ENCODE data around the gene SLIT3.

SLIT3 gene

DNA sequence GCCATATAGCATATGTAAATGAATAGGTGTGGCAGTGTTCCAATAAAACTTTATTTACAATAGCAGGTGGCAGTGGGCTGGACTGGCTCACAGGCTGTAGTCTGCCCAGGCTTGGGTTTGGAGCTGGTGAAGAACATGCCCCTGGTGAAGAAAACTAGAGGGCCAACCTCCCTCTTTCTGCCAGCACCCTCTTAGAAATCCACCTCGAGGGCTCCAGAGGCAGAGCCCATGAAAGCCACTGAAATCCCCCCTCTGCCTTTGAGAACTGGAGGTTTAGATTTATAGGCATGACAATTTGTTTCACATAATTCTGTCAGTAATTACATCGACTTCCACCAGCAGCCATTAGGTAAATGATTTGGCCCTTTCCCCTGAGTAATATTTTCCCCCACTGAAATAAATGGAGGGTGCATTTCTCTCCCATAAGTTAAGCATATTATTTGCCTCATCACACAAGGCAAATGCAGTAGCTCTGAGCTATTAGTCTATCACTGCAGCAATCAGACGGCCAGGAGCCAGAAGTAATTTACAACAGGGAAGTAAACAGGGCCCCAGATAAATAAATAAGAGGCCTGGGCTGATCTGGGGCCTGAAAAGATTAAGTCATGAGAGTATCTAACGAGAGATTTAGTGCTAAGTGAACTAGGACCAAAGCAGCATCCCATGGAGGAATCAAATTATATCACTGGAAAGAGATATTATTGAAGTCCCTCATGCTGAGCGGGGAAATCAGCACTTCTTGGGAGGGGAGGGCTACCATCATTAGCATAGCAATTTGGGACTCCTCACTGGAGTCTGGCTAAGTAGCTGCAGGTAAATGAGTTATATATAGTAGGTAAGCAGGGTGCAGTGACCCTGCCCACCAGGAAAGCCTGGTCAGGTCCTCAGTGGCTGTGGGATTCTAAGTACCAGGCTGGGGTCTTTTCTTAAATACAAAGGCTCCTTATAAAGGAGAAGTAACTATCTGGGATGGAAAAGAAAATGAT is 123.9 kb downstream of the SLIT3 start:
- no peak for DNase-seq (ENCODE audit: low spot score)
- FAIRE-seq: no peak

DNA sequence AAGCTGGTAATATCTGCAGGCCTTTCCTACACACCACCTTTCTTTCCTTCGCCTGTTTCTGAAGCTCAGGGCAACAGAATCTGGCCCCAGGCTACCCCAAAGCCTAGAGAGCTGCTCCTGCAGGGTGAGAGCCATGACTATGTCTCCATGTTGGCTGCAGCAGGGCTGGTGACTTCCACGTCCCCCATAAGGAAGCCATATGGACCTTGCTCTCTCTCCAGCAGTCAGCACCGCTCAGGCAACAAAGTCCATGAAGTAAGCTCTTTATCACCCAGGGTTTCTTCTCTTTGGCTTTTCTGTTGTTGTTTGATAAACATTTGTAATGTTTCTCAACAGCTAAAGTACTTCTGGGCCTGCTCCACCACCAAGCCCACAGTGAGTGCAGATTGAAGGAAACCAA is 125.2 kb downstream of the SLIT3 start:
- DNase-seq (ENCODE audit: low spot score) (no peak), FAIRE-seq (no peak)

DNA sequence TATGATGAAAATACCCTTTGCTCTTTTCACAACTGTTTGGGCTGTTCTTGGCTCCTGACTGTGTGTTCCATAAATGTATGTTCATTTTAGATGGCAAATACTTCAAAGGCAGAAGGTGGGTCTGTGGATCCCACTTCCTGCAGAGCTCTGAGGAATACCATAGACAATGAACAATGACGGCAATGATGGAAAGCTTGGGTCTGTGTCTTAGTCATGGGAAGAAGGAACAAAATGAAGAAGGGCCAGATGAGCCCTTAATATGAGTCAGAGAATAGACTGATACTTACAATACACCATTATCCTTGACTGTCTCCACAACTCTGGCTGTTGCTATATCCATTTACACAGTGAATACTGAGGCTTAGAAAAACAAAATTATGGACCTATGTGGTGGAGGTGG is 126.0 kb downstream of the SLIT3 start:
- FAIRE-seq (no peak), DNase-seq (ENCODE audit: low spot score) (peak; percentile 68)

DNA sequence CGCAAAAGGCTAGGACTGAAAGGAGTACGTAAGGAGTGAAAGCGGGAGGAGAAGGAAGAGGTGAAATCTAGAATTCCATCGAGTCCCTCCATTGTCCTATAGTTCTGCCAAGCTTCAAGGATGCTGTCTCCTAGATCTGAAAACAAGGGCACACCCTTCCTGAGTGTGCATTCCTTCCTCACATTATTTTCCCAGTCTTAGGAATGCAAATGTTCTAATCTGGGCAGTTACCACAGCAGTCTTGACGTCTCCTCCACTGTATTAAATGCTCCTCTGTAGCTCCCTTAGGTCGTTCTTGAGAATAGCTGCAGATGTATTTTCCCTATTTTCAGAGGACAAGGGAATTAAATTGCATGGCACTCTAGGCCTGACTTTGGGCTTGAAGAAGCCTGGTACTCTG is 127.6 kb downstream of the SLIT3 start:
- FAIRE-seq (no peak), DNase-seq (ENCODE audit: low spot score) (no peak)

DNA sequence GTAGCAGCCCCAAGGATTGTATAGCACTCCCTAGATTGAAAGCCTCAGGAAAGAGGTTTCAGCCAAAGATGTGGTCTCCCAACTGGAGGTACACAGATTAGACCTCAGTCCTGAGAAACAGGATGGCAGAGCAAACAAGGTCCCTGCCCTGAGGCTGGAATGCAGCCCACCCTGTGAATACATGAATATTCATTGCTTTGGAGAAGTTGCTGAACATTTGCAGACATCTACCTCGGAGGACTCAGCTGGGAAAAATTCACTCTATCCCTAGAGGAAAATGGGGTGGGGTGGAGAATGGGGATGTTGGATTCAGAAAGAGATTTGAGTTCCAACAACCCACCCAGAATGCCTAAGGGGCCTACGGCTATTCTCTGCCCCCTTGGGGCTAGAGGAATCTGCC is 129.4 kb downstream of the SLIT3 start:
- DNase-seq (ENCODE audit: low spot score) (no peak), FAIRE-seq (no peak)

DNA sequence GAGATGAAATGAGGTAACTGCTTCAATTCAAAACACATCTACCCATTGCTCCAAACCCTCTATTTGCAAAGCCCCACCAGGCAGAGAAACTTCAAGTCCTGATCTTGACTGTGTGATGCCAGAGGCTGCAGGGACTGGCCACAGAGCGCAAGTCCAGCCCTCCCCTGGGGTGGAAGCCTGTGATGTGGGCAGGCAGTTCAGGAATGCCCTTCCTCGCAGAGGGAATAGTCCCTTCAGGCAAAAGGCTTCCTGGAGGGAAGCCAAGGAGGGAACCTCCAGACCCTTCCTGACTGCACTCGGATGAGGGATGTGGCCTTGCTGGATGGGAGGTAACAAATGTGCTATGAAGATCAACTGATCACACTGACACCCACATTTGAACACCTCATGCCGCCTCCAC is 131.2 kb downstream of the SLIT3 start:
- no peak for DNase-seq (ENCODE audit: low spot score)
- FAIRE-seq: no peak

DNA sequence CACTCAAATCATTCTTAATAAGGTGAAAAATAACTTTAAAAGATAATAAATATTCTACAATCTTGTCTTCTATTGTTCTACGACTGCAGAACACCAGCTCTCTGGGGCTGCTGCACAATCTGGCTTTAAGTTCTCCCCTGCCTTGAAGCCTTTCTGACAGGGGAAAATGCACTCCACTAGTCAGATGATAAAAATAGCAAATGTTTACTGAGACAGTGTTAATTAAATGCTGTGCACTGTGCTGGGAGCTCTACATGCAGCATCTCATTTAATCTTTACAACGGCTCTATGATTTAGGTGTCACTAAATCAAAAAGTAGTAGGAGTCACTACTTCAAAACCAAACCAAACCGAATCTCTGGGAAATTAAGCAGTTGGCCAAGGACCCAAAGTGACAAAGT is 132.7 kb downstream of the SLIT3 start:
- DNase-seq (ENCODE audit: low spot score): no peak
- no peak for FAIRE-seq

DNA sequence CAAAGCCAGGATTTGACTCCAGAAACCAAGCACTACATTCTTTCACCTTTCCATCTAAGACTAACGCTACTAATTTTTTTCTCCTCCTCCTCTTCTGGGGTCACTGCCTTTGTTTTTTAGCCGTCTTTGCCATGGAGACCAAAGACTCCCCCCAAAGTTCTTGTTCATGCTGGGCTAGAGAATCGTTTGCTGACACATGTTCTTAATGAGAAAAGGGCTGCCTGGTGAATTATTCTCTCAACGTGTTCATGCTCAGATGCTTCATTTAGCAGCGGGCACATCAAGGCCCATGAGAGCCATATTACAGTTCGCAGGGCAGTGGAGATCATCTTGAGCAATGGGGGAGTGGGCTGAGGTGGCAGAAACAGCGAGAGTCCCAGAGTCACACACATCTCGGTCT is 134.9 kb downstream of the SLIT3 start:
- no peak for FAIRE-seq
- no peak for DNase-seq (ENCODE audit: low spot score)

DNA sequence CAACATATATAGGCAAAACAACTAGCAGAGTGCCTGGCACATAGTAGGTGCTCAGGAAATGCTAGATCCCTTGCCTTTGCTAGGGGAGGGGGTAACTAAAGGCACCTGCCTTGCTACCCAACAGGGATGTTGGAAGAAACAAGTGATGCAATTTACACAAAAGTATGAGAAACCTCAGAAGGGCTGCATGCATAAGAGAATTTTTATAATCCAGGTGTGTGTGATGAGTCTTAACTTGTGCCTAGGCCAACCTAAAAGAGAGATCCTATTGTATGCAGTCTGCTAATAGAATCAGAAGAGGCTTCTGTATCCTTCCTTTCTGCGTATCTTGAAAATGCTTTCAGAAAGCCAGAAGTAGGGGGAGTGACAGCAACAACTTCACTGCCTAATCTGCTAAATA is 135.9 kb downstream of the SLIT3 start:
- no peak for DNase-seq (ENCODE audit: low spot score)
- FAIRE-seq: no peak

DNA sequence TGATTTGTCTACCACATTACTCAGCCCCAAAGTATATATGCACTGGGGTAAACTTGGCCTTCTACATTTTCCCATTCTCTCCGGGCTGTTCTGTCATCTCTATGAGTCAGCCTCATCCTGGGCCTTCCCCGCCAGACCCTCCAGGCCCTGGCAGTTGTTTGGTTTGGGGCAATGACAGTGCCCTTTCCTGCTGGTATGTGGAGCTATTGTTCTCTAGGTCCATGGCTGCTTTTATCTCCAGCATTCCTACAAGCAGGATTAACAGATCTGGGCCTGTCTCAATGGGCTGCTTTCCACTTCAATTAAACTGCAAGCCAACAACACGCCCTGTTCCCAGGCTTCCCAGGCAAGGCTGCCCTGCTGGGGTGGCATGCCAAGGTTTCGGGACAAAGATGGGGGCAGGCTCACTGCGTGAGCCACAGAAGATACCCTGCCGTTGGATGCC is 136.4 kb downstream of the SLIT3 start:
- DNase-seq (ENCODE audit: low spot score) (peak; percentile 78), FAIRE-seq (peak; percentile 46)

DNA sequence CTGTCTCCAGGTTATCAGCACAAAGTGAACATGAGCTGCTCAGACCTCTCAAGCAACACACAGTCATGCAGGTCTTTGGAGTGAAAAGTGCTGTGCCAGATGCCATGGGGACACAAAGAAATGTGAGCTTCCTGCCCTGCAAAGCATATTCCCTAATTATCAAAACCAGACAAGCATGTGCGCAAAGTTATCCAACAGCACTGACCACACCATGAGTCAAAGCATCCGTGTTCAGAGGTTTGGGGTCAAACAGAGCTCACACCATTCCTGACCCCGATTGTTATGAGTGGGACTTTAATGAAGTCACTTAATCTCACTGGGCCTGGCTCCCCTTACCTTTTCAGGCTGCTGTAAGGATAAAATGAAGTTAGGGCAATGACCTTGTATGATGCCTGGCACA is 138.5 kb downstream of the SLIT3 start:
- DNase-seq (ENCODE audit: low spot score) (no peak), FAIRE-seq (peak; percentile 5)

DNA sequence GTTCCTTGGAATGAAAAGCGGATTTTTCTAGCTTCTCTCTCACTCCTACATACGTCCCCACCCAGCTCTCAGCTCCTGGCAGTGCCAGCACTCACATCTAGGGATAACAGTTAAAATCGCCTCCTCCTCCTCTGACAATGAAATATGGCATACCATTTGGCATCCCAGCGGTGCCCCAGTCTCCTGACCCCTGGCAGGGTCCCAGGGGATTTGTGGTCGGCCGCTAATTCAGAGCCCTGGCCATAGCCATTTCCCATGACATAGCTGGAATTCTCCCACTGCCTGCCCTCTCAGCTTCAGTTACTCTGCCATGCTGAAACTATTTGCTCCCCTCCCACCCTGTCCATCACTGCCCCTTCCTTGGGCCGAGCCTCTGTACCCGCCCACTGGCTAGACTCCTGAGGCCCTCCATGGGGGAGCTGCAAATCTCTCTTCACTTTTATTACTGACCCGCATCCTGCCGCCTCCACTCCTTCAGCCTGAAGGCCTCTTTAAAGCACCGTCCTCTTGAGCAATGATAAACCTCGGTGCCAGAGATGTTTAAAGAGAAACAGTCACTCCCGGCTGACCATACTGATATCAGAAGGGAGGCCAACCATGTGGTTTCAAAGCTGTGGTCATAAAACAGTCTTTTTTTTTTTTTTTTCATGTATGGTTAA is 139.8 kb downstream of the SLIT3 start:
- FAIRE-seq (no peak), DNase-seq (ENCODE audit: low spot score) (peak; percentile 89)

DNA sequence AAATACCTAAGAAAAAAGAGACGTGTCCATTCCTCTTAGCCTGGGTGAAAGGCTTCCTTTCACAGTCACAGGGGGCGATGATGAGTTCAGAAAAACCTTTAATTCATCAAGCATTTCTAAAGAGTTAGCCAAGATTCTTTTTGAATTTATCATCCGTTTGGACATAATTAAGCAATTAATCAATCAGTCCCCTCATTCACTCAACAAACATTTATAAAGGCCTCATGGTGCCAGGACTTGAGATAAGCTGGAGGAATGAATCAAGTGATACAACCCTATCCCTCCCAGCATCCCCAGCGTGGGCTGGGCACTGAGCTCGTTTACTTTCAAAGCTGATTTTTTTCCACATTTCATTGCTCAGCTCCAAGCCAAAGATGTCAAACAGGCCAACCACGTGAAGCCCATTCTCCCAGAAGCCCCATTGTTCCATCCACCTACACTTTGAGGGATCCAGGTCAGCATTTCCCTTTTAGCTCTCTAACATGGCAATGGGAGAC is 140.5 kb downstream of the SLIT3 start:
- DNase-seq (ENCODE audit: low spot score): peak; percentile 32
- FAIRE-seq: no peak

DNA sequence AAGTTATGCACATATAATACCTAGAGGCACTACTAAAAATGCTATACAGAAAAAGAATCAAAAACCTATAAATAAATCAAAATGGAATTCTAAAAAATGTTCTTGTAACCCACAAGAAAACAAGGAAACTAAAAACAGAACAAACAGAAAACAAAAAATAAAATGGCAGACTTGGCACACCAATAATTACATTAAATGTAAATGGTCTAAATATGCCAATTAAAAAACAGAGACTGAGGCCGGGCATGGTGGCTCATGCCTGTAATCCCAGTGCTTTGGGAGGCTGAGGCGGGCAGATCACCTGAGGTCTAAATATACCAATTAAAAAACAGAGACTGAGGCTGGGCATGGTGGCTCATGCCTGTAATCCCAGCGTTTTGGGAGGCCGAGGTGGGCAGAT is 142.2 kb downstream of the SLIT3 start:
- FAIRE-seq (no peak), DNase-seq (ENCODE audit: low spot score) (no peak)

DNA sequence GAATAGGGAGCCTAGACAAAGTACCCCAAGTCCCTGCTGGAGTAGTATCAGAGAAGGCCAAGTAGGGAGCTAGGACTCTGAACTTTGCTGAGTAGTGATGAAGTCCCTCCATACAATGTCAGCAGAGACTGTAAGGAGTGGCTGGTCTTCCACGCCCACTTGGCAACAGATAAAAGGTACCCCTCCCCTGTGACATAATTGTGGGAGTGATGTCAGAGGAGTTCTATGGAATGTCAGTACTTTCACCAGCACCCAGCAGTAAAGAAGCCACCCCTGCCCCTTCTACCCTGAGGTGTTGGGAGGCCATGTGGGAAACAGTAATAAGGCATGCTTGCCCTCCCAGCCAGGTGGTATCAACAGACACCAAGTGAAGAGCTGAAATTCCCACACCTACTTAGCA is 143.9 kb downstream of the SLIT3 start:
- FAIRE-seq (peak; percentile 67), DNase-seq (ENCODE audit: low spot score) (peak; percentile 36)

DNA sequence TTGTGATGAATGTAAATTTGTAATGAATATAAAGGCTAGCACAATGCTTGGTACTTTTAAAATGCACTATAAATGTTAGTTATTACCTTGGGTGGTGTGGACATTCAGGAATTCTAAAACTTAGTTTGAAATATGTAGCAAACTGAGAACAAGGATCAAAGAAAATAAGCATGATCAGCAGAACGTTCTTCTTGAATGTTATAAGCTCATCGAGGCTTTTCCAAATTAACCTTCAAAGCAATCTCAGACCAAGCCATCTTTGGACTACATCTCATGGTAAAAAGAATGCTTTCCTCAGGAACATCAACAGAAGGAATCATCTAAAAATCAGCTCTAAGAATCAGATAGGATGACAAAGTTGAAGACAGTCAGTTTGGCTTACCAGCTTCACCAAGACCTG is 146.3 kb downstream of the SLIT3 start:
- FAIRE-seq: no peak

DNA sequence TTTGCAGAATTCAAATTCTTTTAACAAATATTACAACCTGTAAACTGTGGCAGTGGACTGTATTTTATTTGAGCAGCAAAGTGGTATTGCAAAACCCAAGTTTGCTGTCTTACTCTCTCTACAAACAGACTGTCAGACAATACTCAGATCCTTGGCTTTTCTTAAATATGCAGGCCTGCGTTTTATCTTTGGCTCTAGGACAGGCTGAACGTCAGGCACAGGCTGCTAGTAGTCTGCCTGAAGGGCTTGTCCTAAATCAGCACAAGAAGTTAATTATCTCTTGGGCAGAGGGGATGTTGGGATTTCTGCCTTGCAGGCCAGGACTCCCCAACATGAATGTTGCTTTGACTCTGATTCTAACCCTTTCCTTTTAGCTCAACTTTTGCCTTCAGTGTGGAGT is 147.5 kb downstream of the SLIT3 start:
- no peak for DNase-seq (ENCODE audit: low spot score)
- no peak for FAIRE-seq

More for the DNA sequence above, 146.3 kb downstream of the SLIT3 start:
- no peak for DNase-seq (ENCODE audit: low spot score)

DNA sequence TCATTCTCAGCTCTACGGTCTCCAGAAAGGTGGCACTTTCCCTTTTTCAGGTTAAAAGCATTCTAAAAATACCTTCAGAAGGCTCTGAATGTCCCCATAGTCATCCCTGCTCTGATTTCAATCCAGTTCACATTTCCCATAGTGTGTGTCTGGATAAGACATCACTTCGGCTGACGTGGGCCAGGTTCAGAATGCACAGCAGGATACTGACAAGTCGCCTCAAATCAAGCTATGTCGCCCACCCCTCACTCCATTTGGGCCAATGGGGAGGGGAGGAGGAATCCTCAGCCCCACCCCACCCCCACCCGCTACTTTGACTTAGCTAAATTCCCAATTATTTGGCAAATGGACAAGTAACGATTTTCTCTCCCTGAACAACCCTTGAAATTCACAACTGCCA is 148.0 kb downstream of the SLIT3 start:
- FAIRE-seq (no peak), DNase-seq (ENCODE audit: low spot score) (no peak)

DNA sequence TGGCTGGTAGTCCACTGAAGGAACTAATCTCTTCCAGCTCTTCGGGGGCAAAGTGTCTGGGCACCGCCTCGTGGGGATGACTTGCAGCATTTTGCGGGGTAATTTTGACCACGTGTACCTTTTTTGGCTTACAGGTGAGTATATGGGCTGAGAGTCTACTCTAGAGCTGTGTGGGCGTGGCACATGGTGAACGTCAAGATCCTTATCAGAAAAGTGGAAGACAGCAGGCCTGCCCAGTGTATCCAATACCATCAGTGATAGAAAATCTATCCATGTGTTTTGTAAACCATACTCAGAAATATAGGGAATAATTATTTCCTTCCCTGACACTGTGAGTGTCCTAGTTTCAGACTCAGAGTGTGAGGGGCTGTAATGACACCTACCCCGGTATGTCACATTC is 148.5 kb downstream of the SLIT3 start:
- no peak for FAIRE-seq

DNA sequence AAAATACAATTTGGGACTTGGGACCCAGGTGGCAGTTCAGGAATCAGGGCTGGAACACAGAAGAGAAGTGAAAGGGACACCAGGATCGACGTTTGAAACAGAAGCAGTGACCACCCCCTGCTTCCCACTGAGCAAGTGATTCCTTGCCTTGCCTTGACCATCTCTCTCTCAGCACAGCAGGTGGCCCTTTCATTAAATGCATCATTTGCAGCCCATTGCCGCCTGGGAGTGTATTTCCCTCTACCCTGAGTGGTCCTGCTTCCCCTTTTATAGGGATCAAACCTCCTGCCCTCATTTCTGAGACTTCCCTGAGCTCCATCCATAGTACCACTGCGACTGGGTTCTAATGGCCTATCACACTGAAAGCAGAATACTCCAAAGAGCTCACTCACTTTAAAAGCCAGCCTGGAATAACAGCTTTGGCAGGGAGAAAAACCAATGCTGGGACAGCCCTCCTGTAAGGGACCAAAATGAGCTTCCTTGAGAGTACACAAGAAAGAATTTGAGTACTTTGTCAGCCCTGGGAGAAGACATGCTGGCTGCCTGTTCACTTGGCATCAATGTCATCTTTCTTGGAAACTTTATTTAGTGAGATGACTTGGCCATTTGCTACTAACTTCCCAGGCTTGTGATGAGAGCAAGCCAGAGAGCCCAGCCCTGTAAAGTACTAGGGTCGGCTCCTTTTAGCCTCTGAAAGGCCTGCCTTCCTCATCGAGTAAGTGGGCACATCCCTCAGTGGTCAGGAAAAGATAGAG is 149.7 kb downstream of the SLIT3 start:
- FAIRE-seq (no peak), DNase-seq (ENCODE audit: low spot score) (no peak)

More for the DNA sequence above, 148.5 kb downstream of the SLIT3 start:
- no peak for DNase-seq (ENCODE audit: low spot score)

DNA sequence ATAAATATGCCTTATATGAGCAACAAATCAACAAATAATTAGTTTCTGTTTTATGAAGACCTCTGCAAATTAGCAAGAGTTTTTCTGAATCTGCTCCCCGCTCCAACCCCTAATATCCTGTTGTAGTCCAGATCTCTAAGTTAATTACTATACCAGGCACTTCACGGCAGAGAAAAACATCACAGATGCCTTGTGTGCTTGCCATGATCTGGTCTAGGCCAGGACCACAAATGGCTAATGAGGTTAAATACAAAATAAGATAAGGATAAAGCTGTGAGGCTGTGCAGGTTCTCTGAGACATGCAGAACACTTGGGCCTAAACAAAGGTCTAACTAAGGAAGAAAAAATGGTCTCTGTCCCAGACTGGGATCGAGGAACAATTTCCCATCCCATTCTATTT is 150.8 kb downstream of the SLIT3 start:
- no peak for DNase-seq (ENCODE audit: low spot score)
- no peak for FAIRE-seq

DNA sequence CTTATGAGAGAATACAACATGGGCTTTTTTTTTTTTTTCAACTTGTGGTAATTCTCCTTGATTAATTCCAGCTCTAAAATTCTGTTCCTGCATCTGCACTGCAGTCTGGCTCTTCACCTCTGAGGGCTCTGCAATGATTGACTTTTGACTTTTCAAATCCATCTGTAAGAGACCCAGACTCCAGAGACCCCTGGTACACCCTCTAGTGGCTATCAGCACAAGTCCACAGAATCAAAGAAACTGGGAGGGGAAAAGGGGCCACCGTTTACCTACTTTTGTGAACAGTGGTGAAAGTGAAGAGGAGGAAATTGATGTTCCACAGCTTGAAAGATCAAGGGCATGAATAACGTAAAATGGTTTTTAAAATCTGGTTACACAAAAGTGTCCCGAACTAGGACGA is 151.6 kb downstream of the SLIT3 start:
- no peak for FAIRE-seq
- DNase-seq (ENCODE audit: low spot score): no peak
